Measurements from ENCODE around the gene MTMR10.

The MTMR10 gene

DNA sequence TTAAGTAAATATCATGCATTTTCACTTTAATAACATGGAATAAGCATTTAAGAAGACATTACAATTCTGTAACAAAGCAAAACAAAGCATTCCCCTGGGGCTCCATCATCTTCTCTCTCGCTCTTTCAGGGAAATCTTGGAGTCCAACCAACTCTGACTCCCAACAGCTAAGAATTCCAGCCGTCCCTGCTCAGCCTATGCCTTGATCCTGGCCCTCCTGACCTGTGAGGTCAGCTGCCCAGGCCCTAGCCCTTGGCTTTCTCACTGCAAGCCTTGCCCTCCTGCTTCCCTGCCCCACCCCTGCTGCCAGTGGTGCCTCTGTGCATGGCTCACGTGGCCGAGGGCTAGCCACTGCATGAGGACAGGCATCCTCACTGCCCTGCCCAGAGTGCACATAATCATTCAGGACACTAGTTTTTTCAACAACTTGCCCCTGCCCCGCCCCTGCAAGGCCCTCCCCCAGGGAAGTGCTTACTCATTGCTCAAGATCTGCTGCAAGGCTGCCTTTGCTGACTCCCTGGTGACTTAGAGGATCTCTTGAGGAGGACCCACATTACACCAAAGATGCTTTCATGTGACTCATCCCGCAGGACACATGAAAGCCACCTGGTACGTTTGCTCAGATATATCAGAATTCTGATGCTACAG is 37.6 kb downstream of the MTMR10 start:
- no peak for DNase-seq

DNA sequence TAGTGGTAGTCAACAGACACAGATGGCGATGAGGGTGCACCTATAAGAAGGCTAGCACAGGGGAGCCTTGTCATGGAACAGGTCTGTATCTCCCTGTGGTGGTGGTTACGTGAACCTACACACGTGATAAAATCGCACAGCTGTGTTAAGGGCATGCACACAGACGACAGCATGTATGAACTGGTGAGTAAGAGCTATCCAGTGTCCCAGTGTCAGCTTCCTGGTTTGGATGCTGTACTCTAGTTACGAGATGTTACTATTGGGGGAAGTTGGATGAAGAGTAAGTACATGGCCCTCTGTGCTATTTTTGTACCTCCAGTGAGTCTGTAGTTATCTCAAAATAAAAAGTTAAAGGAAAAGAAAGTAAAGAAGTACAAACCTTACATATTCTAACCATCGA is 38.2 kb downstream of the MTMR10 start:
- DNase-seq: no peak

DNA sequence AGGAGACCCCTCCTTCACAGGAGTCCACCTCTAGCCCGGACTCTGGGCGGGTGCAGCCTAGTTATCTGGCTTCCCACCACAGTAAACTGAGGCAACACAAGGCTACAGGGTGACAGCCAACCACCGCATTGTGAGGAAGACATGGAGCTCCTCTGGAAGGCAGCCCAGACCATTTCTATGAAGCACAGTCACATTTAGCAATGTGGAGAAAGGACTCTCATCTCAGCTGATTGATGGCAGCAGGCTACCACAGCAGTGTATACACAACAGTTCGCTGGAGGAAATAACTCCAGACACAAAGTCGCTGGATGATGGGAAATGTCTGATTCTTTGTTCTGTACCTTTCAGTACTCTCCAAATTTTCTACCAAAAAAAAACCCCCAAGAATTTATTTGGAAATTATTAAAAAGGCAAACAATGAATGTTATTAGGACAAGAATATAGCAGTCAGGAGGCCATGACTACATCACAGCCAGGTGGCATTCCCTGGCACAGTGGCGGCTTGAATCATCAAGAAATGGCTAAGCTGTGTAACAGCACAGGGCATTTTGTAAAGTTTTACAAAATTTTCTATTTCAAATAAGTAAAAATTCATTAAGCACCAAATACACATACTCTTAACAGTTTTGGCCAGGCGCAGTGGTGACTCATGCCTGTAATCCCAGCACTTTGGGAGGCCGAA is 47.6 kb downstream of the MTMR10 start:
- no peak for DNase-seq

DNA sequence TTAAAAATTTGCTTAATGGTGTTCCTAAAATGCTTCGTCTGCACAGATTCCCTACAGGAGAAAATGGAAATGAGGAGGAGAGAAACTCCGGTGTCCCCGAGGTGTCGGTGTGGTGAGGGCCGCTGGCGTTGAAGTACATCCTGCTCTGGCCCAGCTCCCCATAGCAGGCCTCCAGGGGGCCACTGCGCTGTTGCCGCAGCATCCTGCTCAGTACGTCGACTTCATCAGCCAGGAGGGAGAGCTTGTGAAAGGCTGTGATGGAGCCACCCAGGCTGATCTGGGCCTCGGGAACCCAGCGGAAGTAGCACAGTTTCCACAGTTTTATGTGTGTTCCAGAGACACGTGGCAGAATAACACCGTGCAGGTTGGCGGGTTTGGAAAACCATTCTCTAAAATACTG is 49.9 kb downstream of the MTMR10 start:
- DNase-seq: no peak

DNA sequence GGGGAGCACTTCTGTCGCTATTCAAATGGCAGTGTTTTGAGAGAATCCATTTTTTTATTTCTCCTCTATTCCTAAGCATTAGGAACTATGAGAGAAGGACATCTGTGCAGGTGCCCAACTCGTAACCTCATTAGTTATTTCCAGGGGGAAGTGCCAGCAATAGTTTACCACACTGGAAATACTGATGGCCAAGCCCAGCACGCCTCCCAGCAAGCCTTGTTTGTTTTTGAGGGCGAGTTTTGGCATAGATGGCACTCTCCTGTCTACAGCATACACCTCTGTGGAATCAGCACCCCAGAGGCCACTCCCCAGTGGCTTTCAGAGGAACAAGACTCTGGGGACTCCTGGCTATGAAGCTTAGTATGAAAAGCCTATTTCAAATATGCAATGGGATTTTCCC is 51.1 kb downstream of the MTMR10 start:
- no peak for DNase-seq

DNA sequence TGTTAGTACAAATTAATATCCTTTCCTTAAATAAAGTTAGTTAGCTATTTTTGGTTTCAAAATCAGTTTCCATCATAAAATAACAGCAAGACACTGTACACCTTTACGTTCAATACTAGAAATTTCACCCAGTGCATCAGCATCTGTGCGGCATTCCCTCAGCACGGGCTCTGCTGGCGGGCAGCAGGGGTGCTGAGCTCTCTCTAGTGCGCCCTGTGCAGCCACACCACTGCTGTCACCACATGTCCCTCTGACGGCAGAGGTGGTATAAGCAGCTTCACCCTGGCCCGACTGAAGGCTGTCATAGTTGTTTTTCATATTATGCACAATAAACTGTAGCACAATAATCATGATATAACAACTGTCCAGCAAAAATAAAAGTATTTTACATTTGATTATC is 52.3 kb downstream of the MTMR10 start:
- DNase-seq: no peak

DNA sequence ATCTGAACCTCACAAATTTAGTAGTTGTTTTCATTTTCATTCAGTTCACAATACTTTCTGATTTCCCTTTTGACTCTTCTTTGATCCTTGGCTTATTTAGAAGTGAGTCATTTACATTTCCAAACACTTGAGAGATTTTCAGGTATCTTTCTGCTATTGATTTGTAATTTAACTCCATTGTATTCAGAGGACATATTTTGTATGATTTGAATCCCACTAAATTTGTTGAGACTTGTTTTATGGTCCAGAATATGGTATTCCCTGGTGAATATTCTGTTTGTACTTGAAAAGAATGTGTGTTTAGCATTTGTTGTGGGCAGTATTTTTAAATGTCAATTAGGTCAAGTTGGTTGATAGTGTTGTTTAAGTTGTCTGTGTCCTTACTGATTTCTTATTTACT is 58.1 kb downstream of the MTMR10 start:
- no peak for DNase-seq

DNA sequence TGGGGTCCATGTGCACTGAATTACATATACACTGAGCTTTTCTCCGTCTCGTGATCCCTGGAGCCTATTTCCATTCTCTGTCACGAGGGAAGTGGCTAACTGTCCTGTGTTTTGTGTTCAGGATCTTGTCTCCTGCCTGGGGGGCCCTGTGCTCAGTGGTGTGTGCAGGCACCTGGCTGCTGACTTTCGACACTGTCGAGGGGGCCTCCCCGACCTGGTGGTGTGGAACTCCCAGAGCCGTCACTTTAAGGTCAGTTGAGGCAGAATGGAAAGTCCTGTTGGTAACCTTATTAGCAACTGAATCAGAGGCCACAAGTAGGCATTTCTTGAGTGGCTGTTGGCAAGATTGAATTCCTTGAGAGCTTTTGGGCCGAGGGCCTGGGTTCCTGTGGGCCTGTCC is 61.0 kb downstream of the MTMR10 start:
- DNase-seq: no peak

DNA sequence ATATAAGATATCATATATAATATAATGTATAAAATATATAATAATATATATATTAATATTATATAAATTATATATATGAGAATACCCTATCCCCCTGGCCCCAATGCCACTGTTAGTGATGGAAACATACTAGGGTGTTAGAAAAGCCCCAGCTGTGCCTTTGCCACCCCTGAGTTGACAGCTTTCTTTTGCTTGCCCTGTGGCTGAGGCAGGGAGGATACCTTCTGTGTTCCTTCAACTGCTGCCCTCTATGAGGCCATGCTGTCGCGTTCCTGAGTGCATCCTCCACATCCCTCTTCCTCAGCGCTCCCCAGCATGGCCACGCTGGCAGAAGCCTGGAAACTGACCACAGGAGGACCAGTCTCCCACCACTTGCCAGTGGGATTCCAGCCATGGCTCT is 61.4 kb downstream of the MTMR10 start:
- DNase-seq: no peak

DNA sequence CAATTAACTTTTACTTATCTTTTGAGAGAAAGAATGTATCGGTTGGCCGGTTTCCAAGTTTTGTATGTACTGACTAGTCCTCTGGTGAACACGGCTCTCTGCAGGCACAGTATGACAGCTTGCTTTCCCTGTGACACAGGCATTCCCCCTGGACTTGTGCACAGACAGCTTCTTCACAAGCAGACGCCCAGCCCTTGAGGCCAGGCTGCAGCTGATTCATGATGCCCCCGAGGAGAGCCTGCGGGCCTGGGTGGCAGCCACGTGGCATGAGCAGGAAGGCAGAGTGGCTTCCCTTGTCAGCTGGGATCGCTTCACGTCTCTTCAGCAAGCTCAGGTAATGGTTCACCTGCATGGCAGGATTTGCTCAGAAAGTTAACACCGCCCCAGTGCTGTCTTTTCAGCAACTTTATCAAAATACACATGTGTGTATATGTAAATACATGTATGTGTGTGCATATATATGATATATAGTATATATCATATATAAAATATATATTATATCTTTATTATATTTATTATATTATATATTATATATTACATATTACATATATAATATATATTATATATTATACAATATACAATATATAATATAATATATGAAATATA is 62.3 kb downstream of the MTMR10 start:
- no peak for DNase-seq

DNA sequence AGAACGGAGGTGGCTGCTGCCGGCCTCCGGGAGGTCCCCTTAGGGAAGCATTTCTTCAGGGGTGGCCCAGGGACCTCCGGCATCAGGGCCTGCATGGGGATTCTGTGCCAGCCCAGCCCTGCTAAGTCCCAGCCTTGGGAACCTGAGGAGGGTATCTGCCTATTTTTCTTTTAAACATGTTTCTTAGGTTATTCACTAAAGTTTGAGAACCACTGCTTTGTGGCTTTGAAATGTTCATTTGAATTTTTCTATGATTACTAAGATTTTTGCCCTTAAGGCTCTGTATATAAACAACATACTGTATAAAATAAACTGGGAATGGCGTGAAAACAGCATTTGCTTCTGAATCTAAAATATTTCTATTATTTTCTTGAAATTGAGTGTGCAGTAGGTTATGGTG is 63.4 kb downstream of the MTMR10 start:
- no peak for DNase-seq

DNA sequence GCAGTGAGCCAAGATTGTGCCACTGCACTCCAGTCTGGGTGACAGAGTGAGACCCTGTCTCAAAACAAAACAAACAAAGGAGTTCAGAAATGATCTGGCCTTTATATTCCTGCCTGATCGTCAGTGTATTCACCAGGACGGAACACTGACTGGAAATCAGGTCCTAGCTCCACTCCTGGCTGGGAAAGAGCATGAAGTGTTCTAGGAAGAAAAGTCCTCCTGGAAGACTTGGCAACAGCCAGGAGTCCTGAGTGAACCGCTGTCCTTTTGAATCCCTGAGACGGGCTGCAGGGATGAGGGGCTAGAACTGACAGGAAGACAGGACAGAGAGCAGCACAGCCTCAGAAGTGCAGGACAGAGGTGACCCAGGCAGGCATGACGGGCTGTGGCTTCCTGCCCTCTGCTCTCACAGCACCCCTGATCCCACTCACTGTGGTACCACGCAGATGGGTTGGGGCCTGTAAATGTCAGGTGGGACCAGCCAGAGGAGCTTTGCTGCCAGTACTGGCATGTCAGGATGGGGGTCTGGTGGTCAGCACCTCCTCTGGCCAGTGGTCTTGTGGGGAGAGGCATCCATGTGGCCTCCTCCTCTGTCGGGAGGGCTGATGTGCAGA is 64.2 kb downstream of the MTMR10 start:
- no peak for DNase-seq

DNA sequence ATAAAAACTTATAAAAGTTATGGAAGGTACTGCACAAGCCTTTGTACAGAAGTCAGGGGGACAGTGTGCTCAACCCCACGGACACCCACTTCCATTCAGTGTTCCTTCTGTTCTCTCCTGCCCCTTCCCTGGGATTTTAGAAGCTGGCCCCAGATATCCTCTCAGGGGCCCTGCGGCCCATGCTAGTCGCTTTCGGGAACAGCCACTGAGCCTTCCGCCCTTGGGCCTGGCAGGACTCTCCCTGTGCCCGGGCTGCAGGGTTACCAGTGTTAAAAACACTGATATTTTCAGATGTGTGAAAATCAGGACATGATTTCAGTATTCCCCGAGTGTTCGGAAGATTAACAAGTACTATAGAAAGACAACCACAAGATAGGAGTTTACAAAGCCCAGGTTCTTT is 65.3 kb downstream of the MTMR10 start:
- no peak for DNase-seq

DNA sequence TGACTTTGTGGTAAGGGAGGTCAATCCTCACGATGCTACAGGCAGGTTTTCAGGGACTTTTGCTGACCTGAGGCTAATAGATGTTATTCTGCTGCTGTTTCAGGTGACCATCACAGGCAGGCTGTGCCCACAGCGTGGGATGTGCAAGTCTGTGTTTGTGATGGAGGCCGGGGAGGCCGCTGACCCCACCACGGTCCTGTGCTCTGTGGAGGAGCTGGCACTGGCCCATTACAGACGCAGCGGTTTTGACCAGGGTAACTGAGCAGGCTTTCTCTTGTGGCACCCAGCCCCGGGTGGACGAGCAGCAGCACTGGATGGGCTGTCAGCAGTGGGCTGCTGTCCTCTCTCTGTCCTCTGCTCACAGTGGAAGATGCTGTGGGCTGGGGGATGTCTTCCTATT is 65.7 kb downstream of the MTMR10 start:
- no peak for DNase-seq

DNA sequence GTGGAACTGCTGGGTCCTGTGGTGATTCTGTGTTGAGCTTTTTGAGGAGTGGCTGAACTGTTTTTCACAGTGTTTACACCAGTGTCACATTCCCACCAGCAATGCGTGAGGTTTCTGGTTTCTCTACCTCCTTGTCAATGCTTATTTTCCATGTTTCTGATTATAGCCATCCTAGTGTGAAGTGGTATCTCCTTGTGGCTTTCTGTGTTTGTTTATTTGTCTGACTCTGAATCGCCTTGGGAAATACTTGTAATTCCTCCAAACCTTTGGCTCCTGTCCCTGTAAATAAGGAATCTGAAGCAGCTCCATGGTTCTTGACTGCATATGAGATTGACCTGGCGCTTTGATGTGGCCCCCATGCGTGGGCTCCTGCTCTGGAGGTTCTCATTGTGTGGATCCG is 67.1 kb downstream of the MTMR10 start:
- no peak for DNase-seq

DNA sequence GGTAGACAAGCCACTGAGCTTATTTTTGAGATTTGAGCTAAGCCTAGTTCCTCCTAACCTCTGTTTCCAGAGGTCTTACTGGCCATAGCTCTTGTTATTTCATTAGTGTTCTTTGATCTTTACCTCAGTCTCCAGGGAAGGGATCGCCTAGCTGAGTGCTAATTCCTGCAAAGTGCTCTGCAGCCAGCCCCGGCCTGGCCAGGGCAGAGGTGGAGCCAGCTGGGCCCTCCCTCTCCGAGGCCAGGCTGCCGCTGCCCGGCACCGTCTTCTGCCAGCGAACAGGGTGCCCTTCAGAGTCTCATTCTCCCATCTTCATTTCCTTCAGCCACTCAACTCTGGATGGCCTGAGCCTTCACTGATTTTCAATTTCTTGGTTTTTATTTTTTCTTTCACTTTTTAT is 68.0 kb downstream of the MTMR10 start:
- DNase-seq: no peak

DNA sequence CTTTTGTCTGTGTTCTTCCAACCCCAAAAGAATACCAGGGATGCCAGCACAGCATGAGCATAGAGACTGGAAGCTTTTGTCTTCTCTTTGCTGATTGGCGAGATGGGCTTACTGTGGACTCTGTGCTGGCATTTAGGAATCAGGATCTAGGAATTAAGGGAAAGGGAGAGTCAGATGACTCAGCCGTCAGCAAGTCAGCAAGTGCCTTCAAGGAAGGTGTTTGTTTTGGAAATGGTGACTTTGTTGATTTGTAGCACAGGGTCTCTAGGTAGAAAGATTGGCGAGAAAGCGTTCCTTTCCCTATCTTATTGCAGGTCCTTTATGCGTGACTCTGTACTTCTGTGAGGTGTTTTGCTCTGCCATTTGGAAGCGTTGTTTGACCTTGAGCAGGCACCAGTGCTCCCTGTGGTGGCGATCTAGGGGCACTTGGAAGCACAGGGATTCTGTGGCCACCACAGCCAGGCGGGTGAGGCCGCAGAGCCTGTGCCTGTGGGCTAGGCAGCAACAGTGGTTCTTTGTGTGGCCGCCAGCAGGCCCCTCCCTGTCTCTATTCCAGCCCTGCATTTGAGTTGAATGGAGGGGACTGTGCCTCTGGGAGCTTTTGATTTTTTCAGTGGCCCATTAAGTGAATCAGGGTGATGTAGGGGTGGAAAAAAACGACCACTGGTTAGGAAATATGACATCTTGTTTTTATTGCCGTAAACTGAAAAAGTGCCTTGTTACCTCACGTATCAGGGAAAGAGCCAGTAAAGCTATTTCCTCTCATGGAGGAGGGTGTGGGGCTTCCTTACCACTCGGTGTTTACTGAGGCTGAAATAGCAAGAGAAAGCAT is 68.7 kb downstream of the MTMR10 start:
- DNase-seq: no peak

DNA sequence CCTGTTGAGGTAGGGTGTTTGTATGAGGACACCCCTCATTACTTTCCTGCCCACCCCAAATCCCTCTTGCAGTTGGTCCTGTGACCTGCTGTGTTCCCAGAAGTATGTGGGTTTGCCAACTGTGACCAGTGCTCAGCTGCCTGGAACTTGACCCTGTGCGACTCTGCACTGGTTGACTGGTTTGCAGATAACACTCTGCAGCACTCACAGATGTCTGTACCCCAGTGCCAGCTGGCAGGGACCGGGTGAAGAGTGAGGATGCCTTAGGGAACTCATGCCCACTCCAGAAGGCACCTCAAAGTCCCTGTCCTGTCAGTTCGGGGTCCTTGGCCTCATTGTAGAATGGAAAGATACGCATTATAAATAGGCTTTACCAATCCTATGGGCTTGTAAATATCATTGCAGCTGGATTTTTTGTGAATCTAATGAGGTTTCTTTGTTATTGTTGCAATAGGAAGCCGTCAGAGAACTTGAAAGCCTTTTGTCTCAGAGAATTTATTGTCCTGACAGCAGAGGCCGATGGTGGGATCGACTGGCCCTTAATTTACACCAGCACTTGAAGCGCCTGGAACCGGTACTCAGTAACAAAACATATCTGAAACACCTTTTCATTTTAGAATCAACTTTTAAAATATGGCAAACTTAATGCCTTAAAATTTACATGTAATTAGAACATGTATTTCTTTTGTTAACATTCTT is 69.5 kb downstream of the MTMR10 start:
- DNase-seq: no peak

DNA sequence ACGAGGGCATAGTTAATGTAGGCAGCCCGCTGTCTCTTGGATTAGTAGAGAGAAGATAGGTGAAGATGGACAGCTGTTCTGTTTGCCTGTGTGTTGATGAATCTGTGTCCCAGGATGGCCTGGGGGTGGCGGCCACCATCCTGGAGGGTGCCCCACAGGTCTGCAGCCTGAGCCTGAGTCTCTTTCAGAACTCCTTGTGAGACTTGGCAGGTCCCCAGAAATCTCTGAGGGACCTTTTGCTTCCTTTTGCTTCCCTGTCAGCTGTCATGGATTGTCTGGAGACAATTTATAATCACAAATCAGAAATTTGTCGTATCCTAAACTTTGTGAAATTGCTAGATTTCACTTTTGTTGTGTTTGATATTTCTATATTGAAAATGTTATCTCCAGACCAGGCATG is 70.3 kb downstream of the MTMR10 start:
- no peak for DNase-seq

DNA sequence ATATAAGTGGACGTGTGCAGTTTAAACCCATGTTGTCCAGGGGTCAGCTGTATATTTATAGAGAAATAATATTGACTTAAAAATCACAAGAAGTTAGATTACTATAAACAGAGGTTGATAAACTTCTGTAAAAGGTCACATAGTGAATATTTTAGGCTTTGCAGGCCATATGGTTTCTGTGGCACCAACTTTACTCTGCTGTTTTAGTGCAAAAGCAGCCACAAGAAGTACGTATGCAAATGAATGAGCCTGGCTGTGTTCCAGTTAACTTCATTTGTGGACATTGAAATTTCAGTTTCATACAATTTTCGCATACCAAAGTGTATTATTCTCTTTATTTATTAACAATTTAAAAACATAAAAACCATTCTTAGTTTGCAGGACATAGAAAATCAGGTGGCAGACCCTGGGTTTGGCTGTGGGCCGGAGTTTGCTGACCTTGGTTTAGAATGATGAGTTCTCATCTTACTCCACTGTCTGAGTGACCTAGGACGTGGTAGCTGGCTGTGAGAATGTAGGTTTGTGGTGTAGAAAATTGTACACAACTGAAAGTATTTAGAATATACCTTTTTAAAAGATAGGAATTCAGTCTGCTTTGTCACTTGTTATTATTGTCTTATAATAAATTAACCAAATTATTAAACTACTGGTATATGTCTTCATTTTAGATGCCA is 71.4 kb downstream of the MTMR10 start:
- DNase-seq: no peak

DNA sequence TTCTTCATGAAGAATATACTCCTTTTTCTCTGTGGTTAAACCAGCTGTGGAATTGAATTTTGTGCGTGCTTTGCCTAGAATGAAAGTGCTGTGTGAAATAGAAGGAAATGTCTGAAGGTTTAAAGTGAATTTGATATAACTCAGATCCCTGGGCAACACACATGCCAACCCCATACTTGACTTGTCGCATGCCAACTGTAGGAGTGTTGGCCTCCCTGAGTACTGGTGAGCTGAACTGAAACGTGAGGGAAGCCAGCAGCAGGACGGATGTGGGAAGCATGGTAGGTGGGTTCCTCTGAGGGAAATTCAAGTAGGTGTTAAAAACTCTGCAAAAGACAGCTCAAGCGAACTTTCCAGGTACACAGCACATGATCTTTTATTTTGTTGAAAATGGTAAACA is 73.1 kb downstream of the MTMR10 start:
- DNase-seq: no peak

DNA sequence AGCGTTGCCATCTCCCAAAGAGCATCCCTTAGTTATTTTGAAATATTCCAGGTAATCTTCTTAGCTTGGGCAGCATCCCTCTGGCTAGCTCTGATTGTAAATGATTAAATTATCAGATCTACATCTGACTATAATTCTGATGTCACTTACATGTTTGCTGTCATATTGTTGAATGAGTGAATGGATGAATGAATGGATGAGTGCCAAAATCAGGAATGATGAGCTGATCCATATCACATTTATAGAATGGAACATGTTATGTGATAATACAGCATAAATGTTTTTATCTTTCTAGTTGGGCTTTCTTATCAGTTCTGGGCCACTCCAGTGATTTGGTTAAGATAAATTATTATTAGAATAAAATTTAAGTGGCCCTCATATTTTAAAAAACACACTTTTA is 73.8 kb downstream of the MTMR10 start:
- no peak for DNase-seq

Data from NCI-H526 (cell line).